ENCODE measurements around the gene CGB1. TPM values are rescaled to one million over a fixed set of nuclear protein-coding genes. Genes with fewer than 3 reads are reported as not detected.
"Not testable (repeated sequence)": the region's sequence is repeated elsewhere in the genome, so short reads cannot be mapped to it uniquely, and the experiment has no call there.

The CGB1 gene
- total RNA-seq, 1 donor from 2014 or later = not detected

DNA sequence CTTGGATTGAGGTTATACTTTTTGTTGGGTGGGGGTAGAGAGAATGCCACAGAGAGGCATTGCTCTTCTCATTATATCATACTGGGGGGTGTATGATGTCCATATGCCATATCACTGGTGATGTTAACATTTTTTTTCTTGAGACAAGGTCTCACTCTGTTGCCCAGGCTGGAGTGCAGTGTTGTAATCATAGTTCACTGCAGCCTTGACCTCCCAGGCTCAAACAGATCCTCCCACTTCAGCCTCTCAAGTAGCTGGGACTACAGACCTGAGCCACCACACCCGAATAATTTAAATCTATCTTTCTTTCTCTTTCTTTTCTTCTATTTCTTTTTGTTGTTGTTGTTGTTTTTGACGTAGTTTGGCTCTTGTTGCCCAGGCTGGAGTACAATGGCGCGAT, 43.7 kb upstream of the CGB1 start:
- H3K4me3 ChIP-seq (ENCODE audit: low read depth, low read length) = no peak overlapping the region
- TF ChIP-seq, protein P1, sequence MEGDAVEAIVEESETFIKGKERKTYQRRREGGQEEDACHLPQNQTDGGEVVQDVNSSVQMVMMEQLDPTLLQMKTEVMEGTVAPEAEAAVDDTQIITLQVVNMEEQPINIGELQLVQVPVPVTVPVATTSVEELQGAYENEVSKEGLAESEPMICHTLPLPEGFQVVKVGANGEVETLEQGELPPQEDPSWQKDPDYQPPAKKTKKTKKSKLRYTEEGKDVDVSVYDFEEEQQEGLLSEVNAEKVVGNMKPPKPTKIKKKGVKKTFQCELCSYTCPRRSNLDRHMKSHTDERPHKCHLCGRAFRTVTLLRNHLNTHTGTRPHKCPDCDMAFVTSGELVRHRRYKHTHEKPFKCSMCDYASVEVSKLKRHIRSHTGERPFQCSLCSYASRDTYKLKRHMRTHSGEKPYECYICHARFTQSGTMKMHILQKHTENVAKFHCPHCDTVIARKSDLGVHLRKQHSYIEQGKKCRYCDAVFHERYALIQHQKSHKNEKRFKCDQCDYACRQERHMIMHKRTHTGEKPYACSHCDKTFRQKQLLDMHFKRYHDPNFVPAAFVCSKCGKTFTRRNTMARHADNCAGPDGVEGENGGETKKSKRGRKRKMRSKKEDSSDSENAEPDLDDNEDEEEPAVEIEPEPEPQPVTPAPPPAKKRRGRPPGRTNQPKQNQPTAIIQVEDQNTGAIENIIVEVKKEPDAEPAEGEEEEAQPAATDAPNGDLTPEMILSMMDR (conservative IDR thresholded peaks at IDR 0.05; ENCODE audit: low read depth, low read length) = no peak
- no peak for DNase-seq (ENCODE audit: low read depth)

DNA sequence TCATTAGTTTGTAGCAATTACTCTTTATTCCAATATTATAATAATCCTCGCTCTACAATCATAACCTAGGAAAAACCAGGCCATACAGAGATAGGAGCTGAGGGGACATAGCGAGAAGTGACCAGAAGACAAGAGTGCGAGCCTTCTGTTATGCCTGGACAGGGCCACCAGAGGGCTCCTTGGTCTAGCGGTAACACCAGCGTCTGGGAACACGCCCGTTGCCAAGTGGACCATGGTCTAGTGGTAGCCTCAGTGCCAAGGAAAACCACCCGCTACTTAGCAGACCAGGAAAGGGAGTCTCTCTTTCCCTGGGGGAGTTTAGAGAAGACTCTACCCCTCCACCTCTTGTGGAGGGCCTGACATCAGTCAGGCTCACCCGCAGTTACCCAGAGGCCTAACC, 38.2 kb upstream of the CGB1 start:
- TF ChIP-seq, protein P1 (conservative IDR thresholded peaks at IDR 0.05; ENCODE audit: low read depth, low read length) = peak; percentile 62
- not testable (repeated sequence) for DNase-seq (ENCODE audit: low read depth); H3K4me3 ChIP-seq (ENCODE audit: low read depth, low read length)

DNA sequence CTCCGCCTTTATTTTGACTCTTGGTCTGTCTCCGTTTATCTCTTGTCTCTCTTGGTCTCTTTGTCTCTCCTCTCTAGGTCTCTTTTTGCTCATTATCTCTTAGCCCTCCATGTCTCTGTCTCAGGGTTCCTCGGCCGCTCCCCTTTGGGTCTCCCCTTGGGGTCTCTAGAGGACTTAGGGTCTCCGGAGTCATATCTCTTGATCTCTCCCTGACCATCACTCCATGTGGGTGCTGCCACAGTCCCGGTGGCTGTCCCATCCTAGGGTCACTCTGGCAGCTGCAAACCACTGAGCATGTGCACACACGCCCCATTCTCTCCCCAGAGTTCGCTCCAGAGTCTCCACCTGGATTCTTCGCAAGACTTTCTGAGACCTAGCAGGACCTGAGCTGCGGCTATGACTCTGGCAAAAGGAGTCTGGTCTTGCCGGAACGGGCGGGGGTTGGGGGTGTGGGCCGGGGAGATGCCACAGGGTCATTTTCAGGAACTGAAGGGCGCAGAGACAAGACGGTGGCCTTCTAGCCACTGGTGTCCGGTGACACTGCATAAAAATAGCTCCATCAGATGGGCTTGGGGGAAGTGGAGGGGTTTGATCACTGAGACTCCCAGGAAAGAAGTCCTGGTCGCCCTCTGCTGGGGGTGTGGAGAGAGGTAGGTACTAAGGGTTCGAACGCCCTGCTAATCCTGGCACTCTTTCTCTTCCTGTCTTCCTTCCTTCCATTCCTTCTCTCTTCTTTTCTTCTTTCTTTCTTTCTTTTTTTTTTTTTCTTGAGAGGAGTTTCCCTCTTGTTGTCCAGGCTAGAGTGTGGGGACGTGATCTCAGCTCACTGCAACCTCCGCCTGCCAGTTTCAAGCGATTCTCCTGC, 37.1 kb upstream of the CGB1 start:
- H3K4me3 ChIP-seq (ENCODE audit: low read depth, low read length) = no peak overlapping the region
- TF ChIP-seq, protein P1 (conservative IDR thresholded peaks at IDR 0.05; ENCODE audit: low read depth, low read length) = peak; percentile 33
- DNase-seq (ENCODE audit: low read depth) = no peak

DNA sequence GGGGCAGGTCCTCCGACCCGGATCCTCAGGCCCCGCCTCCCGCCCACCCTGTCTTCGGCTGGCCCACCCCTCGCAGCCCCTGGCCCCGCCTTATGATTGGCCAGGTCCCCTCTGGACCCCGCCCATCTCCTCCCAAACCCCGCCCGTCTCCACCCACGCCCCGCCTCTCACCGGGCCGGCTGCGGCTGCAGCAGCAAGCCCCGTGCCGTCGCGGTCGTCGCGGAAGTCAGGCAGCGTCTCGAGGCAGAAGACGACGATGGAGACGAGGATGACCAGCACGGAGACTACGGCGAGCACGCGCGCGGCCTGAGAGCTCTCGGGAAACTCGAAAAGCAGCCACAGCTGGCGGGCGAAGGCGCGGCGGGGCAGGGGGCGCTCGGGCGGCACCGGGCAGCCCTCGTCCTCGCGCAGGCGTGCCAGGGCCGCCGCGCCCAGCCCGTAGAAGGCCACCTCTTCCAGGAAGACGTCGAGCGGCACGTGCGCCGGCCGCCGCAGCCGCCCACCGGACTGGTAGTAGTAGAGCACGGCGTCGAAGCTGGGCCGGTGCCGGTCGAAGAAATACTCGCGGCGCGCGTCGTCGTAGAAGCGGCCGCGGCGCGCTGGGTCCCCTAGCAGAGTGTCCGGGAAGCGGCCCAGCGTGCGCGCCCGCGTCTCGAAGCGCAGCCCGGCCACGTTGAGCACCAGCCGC, 35.3 kb upstream of the CGB1 start:
- TF ChIP-seq, protein P1 (conservative IDR thresholded peaks at IDR 0.05; ENCODE audit: low read depth, low read length) = no peak
- no peak overlapping the region for H3K4me3 ChIP-seq (ENCODE audit: low read depth, low read length)
- DNase-seq (ENCODE audit: low read depth) = no peak

DNA sequence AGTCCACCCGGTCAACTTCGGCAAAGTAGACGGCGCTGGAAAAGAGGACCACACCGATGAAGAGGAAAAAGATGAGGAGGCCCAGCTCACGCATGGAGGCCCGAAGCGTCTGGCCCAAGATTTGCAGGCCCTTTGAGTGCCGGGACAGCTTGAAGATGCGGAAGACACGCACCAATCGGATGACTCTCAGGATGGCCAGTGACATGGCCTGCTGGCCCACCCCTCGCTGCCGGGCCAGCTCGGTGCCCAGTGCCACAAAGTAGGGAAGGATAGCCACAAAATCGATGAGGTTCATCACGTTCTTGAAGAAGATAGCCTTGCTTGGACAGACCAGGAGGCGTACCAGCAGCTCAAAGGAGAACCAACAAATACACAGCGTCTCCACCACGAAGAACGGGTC, 33.7 kb upstream of the CGB1 start:
- no peak overlapping the region for H3K4me3 ChIP-seq (ENCODE audit: low read depth, low read length)
- no peak for DNase-seq (ENCODE audit: low read depth)
- TF ChIP-seq, protein P1 (conservative IDR thresholded peaks at IDR 0.05; ENCODE audit: low read depth, low read length) = no peak

DNA sequence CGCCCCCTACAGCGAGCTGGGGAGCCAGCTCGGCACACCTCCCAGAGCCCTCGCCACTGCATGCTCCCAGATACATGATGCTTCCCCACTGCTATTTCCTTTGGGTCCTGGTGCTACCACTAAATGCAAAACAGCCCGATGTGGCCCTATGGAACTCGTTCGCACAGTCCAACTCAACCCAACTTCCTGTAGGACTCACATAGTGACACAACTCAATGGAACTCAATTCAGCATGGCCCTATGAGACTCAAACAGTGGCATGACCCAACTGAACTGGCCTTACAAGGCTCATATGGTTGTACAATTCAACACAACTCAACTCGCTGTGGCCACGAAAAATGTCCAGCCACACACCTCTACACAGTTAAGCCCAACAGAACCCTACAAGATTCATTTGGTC, 32.3 kb upstream of the CGB1 start:
- no peak overlapping the region for H3K4me3 ChIP-seq (ENCODE audit: low read depth, low read length)
- TF ChIP-seq, protein P1 (conservative IDR thresholded peaks at IDR 0.05; ENCODE audit: low read depth, low read length) = no peak
- no peak for DNase-seq (ENCODE audit: low read depth)

Measured in epithelial cell of proximal tubule (primary cell).